GDM1 (cell line): ENCODE data around the gene FUZ.
"Not testable (repeated sequence)": the region's sequence is repeated elsewhere in the genome, so short reads cannot be mapped to it uniquely, and the experiment has no call there.

ENCODE experiments used
- DNase-seq: peaks from one replicate; lab custom pipeline; 2025; lab: John Stamatoyannopoulos, UW

Gene FUZ

GRCh38 chr19:49830766-49831165 is 17.7 kb upstream of the FUZ start:
- no peak for DNase-seq

GRCh38 chr19:49829721-49830120 is 16.6 kb upstream of the FUZ start:
- no peak for DNase-seq

- DNase-seq: no peak
Observed at GRCh38 chr19:49829200-49829599, 16.1 kb upstream of the FUZ start.

GRCh38 chr19:49827034-49827433 is 13.9 kb upstream of the FUZ start:
- DNase-seq: no peak

GRCh38 chr19:49824662-49825061 is 11.6 kb upstream of the FUZ start:
- DNase-seq: no peak

- no peak for DNase-seq
Observed at GRCh38 chr19:49823472-49823871, 10.4 kb upstream of the FUZ start.

- no peak for DNase-seq
Observed at GRCh38 chr19:49820125-49820524, 7.0 kb upstream of the FUZ start.

GRCh38 chr19:49819452-49820115 is 6.5 kb upstream of the FUZ start:
- not testable (repeated sequence) for DNase-seq

GRCh38 chr19:49818649-49819370 is 5.7 kb upstream of the FUZ start:
- DNase-seq: no peak

- peak; percentile 75 for DNase-seq
Observed at GRCh38 chr19:49817964-49818648, 5.0 kb upstream of the FUZ start, which contains the start of gene MED25. Gene MED25, plus strand, starts transcription at chr19:49818289. Its CDS starts 53 bp downstream, at chr19:49818342.

- DNase-seq: no peak
Observed at GRCh38 chr19:49816590-49816989, 3.5 kb upstream of the FUZ start.

GRCh38 chr19:49814010-49814409 is 918 bp upstream of the FUZ start:
- DNase-seq: no peak

- DNase-seq: no peak
Observed at GRCh38 chr19:49812452-49812996, 568 bp downstream of the FUZ start.

- DNase-seq: no peak
Observed at GRCh38 chr19:49811328-49811727, 1.8 kb downstream of the FUZ start.

GRCh38 chr19:49809941-49810389 is 3.1 kb downstream of the FUZ start:
- DNase-seq: no peak

GRCh38 chr19:49809160-49809940 is 3.7 kb downstream of the FUZ start:
- no peak for DNase-seq

GRCh38 chr19:49808711-49809159 is 4.4 kb downstream of the FUZ start:
- no peak for DNase-seq

GRCh38 chr19:49807904-49808675 is 5.0 kb downstream of the FUZ start:
- DNase-seq: no peak

- DNase-seq: peak; percentile 15
Observed at GRCh38 chr19:49807058-49807903, 5.8 kb downstream of the FUZ start.

GRCh38 chr19:49806620-49806959 is 6.5 kb downstream of the FUZ start:
- DNase-seq: no peak
